Right renal pelvis (tissue), 4 donors: ENCODE measurements around the gene PPP1R12B. TPM values are rescaled to one million over a fixed set of nuclear protein-coding genes. Genes with fewer than 3 reads are reported as not detected.
A peak's percentile ranks its signal among the peaks of the same experiment; 100 is the strongest.
"Not testable (repeated sequence)": the region's sequence is repeated elsewhere in the genome, so short reads cannot be mapped to it uniquely, and the experiment has no call there.

Source experiments
- DNase-seq, 4 donors: peaks; one replicate each; pipeline ENCODE4 v3.0.0-alpha.2; 2013; ENCODE audit warnings: low read depth in 4 of 4, low spot score in 3 of 4, missing footprints in 1 of 4
- polyA plus RNA-seq, 4 donors: library from polyadenylated mRNA; unstranded; fragments of 120-200 nt; gene quantifications; one replicate each; pipeline ENCODE4 v1.2.1, GENCODE V29; 2013; ENCODE audit not compliant: insufficient read length in 4 of 4

Gene PPP1R12B
- polyA plus RNA-seq, 4 donors: 16.2 to 19.2 (median 18.4) TPM

DNA sequence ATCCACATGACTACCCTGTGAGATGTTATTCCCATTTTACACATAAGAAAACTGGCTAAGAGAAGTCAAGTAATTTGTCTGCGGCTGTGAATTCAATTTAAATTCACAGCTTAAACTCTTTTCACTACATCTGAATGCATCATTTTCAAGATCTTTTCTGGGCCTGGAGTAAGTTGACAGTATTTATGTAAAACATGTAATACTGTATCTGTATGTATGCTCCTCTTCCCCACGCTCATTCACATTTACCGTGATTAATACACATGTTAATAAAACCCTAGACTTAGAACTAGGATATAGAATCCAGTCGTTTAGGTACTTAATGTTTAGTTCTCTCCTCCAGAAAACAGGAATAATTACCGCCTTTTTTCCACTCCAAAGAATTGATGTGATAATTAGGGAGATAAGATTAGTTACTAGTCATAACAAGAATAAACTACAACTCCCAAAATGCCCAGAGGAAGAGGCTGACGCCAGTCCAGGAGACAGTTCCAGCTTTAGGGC is 442 bp upstream of the PPP1R12B start:
- DNase-seq: no peak

DNA sequence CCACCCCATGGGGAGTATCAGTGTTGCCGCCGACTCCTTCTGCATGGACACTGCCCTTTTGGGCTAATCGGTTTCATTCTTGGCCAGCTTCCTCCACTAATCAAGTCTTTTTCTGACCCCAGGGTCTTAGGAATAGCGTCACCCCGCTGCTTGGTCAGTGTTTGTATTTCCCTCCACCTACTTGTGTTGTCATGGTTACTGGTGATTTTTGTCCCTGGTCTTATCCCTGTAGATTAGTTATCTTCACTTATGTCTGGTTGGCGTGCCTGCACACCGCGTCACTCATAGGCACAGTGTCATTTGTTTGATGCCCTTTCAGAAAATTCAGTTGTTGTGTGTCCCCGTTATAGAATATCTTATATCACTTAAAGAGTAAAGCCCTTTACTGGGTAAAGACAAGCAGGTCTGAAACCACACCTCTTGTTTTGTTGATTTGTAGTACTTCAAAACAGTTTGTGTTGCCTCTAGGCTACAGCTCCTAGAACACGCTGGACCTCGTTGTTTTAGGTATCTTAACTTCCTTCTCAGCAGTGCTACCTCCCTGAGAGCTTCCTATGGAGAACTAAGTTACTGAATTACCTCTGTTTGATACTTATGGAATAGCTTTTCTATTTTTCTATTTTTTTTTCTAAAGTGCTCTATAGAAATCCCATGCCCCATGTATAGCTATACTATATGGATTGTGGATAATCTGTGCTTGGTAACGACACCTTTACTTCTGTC is 868 bp downstream of the PPP1R12B start:
- DNase-seq: peak in 2 of 4 donors; percentile 10 to 33

DNA sequence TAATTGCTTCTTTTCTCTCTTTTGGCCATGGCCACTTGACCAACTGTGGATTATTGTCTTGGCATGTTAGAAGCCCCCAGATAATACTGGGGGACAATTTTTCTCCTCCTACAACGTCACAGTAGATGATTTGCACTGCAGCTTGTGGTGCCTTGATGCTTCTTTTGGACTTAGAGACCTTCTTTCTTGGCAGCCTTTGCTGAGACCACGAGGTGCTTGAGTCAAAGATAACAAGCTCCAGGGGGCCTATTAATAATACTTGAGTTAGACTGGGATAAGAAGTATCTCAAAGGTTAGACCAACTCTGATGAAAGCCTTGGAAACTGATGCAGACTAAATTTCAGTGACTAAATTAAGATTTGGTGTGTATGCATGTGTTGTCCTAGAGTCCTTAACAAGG is 3.2 kb downstream of the PPP1R12B start:
- DNase-seq: no peak

DNA sequence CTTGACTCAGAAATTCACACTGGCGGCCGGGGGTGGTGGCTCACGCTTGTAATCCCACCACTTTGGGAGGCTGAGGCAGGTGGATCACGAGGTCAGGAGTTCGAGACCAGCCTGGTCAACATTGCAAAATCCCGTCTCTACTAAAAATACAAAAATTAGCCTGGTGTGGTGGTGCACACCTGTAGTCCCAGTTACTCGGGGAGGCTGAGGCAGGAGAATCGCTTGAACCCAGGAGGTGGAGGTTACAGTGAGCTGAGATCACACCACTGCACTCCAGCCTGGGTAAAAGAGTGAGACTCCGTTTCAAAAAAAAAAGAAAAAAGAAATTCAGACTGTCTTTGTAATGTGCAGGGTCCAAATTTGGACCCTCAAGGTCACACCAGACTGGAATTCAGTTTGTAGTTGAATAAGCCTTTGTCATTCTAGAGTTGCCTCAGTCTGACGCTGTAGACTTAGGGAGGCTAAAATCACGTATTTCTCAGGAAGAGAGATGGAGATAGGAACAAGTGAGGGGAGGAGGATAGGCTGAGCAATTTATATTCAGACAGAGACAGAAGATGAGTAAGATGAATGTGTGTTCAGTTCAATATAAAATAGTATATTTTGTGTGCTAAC is 4.2 kb downstream of the PPP1R12B start:
- DNase-seq: not testable (repeated sequence)

DNA sequence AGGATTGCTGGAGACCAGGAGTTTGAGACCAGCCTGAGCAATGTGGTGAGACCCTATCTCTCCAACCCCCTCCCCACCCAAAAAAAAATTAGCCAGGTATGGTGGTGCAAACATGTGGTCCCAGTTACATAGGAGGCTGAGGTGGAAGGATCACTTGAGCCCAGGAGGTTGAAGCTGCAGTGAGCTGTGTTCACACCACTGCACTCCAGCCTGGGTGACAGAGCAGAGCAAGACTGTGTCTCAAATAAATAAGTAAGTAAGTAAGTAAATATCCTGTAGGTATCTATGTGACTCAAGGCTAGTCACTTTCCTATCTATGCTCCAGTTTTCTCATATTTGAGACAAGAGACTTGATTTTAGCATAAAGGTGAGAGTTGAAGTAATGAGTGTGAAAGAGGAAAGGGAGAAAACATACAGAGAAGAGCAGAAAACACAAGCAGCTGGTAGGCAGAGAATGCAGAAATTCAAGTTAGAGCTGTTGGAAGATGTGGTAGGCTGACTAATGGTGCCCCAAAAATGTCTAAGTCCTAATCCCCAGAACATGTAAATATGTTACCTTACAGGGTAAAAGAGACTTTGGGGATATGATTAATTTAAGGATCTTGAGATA is 7.5 kb downstream of the PPP1R12B start:
- no peak for DNase-seq

DNA sequence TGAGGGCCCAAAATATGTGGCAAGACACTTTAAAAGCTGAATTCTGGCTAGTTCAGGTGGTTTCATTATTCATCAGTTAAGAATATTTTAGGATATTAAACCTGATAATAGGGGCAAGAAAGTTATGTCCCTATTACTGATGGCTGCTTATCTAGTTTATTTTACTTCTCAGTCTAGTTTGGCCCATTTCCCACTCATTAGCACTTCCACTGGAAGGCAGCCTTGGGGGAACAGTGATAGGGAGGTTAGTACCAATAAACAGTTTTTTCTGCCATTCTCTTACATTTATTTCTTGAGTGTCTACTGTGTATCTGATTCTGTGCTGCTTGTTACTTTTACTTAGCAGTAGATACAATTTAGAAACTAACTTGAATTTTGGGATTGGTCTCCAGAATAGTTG is 9.0 kb downstream of the PPP1R12B start:
- DNase-seq: no peak

DNA sequence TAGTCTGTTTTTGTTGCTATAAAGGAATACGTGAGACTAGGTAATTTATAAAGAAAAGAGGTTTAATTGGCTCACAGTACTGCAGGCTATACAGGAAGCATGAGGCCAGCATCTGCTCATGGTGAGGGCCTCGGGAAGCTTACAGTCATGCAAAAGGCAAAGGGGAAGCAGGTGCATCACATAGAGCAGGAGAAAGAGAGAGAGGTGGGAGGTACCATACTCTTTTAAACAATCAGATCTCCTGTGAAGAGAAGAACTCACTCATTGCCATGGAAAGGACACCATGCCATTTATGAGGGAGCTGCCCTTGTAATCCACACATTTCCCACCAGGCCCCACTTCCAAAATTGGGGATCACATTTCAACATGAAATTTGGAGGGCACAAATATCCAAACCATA is 12.7 kb downstream of the PPP1R12B start:
- DNase-seq: no peak

GRCh38 chr1:202361701-202362100 is 13.2 kb downstream of the PPP1R12B start:
- DNase-seq: no peak

DNA sequence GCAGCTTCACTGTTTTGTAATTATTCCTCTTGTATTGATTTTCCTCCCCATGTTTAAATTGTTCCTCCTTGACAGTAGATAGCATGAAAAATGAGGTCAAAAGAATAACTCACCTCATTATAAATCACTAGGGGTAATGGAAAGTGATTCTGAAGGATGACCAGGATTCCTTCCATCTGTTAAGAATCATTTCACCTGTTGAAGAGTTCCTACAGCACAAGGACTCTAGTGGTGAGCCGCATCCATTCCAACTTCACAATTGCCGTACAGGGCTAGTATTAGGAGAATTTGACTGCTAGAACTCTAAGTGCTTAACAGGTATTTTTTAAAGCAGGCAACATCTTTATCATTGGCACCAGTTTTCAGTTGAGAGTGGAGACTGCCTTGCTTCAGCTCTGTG is 13.7 kb downstream of the PPP1R12B start:
- DNase-seq: no peak

DNA sequence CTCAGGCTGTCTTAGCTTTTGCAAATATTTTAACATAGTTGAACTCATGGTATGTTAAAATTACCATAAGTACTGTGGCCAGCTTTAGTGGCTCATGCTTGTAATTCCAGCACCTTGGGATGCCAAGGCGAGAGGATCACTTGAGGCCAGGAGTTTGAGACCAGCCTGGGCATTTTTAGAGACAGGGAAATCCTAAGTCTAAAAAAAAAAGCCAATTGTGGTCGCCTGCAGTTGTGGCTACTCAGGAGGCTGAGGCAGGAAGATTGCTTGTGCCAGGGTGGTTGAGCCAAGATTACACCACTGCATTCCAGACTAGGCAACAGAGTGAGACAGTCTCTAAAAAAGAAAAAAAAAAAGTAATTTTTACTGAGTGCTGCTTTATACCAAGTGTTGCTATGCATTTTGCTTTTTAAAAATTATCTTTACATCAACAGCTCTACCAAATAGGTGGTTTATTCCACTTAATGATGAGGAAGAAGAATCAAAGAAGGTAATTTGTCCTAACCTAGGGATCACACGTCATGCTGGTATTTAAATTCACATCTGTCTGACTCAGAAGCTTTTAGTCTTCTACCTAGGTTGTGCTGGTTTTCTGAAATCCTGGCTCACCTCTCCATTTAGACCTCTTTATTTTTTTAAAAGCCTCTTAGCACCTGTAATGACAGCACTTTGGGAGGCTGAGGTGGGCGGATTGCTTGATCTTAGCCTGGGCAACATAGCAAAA is 16.8 kb downstream of the PPP1R12B start:
- DNase-seq: no peak

DNA sequence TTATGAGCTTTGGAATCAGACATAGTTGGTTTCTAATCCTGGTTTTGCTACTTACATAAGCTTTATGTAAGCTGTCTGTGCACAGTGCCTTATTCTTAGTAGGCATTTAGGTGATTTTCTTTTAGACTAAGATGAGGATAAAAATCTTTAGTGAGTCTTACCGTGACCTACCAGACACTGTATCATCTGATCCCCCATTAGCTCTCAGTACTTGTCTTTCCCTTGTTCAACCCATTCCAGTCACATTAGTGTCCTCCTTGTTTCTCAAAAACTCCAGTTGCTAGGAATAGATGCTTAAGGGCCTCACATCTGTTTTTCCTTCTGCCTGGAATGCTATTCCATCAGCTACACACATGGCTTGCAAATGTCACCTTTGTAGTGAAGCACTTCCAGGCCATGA is 18.8 kb downstream of the PPP1R12B start:
- DNase-seq: no peak

- DNase-seq: not testable (repeated sequence)
Observed at GRCh38 chr1:202370906-202371305, 22.4 kb downstream of the PPP1R12B start.

- DNase-seq: no peak
Observed at GRCh38 chr1:202374099-202374498, 25.6 kb downstream of the PPP1R12B start.

GRCh38 chr1:202375175-202375574 is 26.7 kb downstream of the PPP1R12B start:
- DNase-seq: not testable (repeated sequence)

DNA sequence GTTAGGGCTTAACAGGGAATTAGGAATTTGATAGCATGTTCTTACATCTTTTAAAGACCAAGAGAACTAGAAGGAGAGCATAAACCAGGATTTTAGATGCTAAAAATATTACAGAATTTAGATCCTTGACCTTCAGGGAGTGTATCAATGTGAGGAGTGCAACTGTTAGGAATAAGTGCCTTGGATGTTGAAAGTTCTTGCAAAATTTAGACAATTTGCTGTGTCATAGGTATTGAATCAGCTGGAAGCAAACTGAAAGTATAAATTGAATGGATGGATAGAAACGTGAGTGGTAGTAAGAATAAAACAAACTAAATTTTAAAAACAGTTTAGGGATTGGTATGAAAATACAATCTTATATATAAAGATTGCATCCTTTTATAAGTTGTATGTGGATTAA is 27.7 kb downstream of the PPP1R12B start:
- no peak for DNase-seq

- DNase-seq: not testable (repeated sequence)
Observed at GRCh38 chr1:202379884-202380529, 31.5 kb downstream of the PPP1R12B start.

- not testable (repeated sequence) for DNase-seq
Observed at GRCh38 chr1:202380535-202380934, 32.0 kb downstream of the PPP1R12B start.

DNA sequence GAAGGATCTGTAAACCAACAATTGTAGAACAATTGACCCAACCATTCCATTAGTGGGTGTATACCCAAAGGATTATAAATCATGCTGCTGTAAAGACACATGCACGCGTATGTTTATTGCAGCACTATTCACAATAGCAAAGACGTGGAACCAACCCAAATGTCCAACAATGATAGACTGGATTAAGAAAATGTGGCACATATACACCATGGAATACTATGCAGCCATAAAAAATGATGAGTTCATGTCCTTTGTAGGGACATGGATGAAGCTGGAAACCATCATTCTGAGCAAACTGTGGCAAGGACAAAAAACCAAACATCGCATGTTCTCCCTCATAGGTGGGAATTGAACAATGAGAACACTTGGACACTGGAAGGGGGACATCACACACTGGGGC is 33.4 kb downstream of the PPP1R12B start:
- DNase-seq: not testable (repeated sequence)

DNA sequence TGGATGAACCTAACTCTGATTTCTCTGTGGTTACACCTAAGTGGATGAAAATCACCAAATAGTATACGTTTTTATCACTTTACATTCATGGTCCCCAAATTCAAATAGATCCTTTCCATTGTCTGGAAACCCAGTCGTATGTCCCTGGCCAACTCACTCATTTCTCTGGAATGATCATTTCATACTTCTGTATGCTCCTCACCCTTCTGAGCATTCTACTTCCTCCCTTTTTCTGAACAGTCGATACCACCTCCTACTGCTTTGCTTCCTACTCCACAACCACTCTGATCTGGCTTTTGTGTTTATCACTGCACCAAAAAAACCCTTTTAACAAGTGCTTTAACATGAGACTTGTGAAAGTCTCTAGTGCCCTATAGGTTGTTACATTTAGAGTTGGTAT is 47.3 kb downstream of the PPP1R12B start:
- not testable (repeated sequence) for DNase-seq

DNA sequence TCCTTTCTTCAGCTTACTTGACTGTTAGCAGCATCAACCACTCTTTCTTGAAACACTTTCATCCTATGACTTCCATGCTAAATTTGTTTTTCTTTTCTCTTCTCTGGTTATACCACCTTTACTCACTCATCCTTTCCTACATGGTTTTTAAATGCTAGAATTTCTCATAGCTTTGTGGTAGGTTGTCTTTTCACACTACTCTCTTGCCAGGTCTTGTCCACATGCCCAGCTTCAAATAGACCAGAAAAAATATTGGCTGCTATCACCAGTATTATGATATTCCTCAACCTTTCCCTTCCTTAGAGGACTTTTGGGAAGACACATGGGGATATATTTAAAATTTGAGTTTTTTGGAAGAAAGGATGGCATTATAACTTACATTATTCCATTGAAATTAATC is 48.8 kb downstream of the PPP1R12B start:
- no peak for DNase-seq

DNA sequence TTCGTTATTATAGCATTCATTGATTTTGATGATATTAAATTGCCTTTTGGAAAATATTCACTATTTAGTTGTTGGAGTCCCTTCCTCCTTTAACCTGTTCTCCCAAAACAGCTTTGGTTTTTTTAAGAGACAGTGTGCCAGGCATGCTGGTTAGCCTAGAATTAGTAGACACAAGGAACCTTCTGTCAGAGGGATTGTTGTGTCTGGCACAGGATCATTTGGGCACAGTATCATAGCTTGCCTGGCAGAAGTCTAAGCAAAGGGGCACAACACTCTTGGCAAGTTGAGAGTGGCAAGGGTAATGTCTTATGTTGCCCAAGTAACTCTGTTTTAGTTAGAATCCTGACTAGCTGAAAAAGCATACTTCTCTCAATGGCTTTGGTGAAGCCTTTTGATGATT is 49.9 kb downstream of the PPP1R12B start:
- DNase-seq: not testable (repeated sequence)
